Subcutaneous adipose tissue (tissue), 4 donors: ENCODE results near the gene HOXD9. TPM values are rescaled to one million over a fixed set of nuclear protein-coding genes. Genes with fewer than 3 reads are reported as not detected.

Source experiments
- total RNA-seq, 4 donors: library from RNA; depleted of rRNA; stranded (reverse); fragments of >200 nt; gene quantifications; one replicate each; pipeline ENCODE4 v1.1.0, GENCODE V29; 2016
- TF ChIP-seq, protein P1 (sequence below): fragments of 450-650 bp; IDR thresholded peaks from one replicate; pipeline ENCODE4 v1.5.1; 2016; ENCODE audit warnings: low read depth, mild to moderate bottlenecking, control low read depth, antibody characterized with exemption, moderate library complexity

The HOXD9 gene
- total RNA-seq, 4 donors from 2014 or later, result 1.9 to 6.4 (median 3.7) TPM

DNA sequence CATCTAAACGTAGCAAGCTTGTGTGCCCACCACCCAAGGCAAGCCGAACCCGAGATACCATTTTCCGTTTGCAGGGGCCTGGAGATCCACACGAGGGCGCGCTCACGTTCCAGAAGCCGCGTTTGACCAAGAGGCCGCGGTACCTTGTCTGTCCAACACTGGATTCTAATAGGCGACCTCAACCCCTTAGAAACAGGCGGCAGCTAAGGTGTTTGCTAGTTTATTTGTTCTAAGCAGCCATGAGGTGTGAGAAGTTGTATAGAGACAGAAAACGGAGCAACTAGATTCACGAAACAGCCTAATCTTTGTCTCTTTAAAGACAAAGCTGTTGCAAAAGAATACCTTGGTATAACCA is 11.2 kb upstream of the HOXD9 start:
- TF ChIP-seq, protein P1, sequence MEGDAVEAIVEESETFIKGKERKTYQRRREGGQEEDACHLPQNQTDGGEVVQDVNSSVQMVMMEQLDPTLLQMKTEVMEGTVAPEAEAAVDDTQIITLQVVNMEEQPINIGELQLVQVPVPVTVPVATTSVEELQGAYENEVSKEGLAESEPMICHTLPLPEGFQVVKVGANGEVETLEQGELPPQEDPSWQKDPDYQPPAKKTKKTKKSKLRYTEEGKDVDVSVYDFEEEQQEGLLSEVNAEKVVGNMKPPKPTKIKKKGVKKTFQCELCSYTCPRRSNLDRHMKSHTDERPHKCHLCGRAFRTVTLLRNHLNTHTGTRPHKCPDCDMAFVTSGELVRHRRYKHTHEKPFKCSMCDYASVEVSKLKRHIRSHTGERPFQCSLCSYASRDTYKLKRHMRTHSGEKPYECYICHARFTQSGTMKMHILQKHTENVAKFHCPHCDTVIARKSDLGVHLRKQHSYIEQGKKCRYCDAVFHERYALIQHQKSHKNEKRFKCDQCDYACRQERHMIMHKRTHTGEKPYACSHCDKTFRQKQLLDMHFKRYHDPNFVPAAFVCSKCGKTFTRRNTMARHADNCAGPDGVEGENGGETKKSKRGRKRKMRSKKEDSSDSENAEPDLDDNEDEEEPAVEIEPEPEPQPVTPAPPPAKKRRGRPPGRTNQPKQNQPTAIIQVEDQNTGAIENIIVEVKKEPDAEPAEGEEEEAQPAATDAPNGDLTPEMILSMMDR, result no peak

DNA sequence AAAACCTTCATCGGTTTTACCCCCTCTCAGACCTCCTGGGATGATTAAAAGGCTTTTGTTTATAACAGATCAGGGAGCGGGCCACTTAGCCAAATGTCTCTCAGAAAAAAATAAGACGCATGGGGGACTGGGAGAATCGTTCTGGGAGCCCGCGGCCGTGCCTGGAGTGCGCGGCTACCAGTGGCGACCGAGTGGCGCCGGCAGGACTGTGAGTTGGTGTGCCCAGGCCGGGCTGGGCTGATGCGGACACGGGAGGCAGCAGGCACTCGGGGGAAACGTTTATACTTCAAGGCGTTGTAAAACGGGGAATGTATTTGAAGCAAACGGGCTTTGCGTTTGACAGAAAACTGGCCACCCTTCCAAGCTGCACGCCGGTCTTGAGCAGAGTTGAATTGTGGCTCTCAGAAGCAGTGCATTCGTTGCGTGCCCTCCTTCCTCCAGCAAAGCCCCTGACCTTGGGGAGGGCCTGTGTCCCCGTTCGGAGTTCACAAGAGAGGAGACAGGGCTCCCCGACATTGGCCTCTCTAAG is 10.6 kb upstream of the HOXD9 start:
- TF ChIP-seq, protein P1, result no peak

DNA sequence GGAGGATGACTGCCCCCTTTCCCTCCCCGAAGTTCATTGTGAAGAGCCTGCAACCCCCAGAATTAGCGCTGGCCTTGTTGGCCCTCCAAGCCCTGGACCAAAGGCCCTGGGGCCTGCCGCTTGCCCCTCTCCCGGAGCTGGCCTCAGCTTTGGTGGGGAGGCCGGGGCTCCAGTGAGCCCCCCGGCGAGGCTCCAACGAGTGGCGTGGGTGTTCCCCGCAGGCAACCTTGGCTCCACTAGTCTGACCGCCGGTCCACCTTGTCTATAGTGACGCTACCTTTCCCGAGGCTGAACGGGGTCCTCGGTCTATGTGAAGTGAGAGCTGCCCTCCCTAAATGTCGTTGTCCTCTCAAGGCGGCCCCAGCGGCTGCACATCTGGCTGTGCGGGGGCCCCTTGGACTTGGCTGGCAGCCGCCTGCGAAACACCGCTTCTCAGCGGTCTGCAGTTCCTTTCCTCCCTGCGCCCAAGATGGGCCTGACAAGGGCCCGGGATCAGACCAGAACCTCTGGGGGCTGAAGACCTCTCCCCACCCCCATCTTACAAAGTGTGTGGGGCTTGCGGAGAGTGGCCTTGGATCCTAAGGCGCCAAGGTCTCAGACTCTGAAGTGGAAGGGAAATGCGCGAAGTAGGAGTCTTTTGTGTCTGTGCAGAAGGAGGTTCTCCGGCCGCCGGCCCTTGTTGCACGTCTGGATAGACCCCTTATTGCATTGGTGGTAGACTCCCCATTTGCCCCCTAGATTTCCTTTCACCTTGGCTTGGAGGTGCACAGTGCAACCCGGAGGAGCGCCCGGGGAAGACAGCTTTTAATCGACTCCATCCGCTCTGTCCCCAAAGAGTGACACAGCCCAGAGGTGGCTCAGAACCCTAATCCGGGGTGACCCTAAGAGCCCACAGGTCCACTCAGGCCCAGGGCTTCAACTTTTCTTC is 9.9 kb upstream of the HOXD9 start:
- TF ChIP-seq, protein P1, result no peak

DNA sequence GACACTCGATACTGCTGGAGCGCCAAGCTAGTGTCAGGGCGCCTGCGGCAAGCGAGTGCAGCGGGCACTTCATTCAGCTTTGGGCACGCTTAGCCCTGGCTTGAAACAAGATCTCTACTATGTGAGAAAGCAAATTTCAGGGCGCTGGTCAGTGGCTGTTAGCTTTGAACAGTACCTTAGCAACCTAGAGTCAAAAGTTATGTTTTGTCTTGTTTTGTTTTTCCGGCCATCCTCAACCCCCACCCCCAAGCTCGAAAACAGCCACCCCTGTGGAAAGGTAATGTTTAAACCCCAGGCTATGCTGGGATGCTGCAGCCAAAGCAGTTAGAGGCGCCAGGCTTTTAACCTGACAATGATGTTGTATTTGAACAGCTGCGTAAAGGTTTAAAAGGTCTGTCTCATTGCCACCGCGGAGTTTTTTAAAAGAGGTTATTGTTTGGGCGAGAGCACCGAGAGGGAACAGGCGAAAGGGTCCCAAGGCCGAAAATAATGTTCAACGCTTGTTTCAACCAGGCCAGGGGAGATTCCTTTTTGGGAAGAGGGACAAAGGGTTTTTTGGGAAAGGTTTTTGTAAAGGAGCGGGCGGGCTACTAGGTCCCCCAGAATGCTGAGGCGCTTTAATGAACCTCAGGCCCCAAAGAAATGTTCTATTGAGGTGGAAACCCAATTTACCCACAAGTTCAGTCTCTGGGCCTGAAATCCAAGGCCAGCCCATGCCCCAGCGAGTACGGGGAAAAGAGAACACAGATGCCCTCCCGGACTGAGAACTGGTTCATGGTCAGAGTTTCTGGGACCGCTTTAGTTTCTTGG is 8.2 kb upstream of the HOXD9 start:
- TF ChIP-seq, protein P1, result no peak

DNA sequence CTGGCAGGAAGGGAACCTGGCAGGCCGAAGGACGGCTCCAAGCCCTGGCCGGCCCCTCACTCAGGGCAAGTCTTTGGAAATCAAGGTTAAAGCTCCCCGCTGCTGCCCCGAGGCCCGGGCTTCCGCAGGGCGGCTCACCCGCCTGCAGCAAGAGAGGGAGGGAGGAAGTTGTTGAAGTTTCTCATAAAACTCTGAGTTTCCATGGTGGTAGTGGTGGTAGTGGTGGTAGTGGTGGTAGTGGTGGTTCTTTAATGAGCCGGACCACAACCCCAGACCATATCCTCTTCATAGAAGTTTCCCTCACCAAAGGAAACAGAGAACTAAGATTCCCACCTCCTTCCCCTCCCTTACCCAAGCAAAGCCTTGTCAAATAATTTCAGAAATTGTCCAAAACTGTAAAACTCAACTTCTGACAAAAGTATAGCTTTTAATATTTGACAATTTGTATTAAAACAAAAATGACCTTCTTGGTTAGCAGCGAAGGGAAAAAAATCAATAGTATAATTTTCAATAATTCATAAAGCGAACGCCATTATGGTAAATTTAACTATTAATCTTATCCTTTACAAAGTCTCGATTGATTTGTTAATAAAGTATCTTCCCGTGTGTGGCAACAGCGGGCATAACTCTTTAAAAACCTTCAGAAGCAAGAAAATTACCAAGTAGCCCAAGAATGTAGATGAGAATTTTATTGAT is 7.4 kb upstream of the HOXD9 start:
- TF ChIP-seq, protein P1, result no peak

DNA sequence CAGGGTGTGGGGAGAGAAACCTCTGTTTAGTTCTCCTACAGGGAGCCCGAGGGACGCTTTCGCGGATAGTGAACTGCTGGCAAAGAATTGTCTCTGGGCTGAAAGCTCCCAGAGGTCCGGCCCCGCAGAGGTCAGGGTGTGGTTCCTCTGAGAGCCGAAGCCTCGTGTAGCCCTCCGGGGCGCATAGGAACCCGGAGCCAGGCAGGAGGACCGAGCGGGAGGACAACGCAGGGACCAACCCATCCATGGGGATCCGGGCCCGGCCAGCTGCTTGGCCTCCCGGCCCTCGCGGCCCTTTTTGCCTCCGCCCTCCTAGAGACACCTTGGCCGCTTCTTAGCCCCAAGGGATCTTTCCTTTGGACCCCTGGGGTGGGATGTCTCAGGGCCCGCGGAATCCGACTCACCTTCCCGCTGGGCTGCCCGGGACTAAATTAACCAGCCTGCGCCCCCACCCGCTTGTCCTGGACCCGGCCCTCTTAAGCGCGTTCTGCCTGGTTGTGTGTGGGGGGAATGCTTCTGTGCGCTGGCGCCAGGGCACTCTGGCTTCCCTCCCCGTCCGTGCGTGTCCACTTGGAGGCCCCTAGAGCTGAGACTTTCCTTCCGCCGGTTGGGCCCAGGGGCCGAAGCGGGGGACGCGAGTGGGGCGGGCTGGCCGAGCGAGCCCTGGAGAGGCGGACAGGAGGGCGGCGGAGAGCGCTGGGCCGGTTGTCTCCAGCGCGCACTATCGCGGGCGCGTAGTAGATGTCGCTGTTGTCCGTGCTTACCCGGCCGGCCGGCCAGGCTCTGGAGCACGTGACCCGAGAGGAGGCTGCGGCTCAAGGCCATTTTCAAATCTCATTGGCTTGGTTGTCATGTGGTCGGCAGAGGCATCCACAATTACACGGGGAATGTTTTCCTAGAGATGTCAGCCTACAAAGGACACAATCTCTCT is 6.4 kb upstream of the HOXD9 start, which contains the start of gene HOXD10:
Gene HOXD10 (plus strand): TSS at position 896 of the 931 bp plus-strand sequence. CDS start 56 bp downstream, outside the sequence.
- TF ChIP-seq, protein P1, result no peak
